ENCODE results near the gene RER1. TPM values are rescaled to one million over a fixed set of nuclear protein-coding genes. Genes with fewer than 3 reads are reported as not detected.

The RER1 gene
- total RNA-seq, 2 experiments from 2014 or later, result 120 to 131 TPM

GRCh38 chr1:2433196-2433595, 41.6 kb downstream of the RER1 start:
- Mint-ChIP-seq H3K9me3 (peaks cover 2% of the 10 kb centered on the region), H3K27ac (no peak overlapping the region), H3K27me3 (no peaks in the 10 kb centered on the region), H3K36me3 (ENCODE audit: low read depth) (no peaks in the 10 kb centered on the region), H3K4me3 (no peak overlapping the region), H3K4me1 (ENCODE audit: low read depth) (no peaks in the 10 kb centered on the region)
- intact Hi-C loops (cut with micrococcal nuclease), result no loop called here
- DNase-seq (no peak), ATAC-seq (no peak)
- ChIA-PET CTCF (no interaction called here), POLR2A (no interaction called here)
- no peak for TF ChIP-seq CTCF (IDR thresholded peaks at IDR 0.05)

GRCh38 chr1:2433936-2434655, 42.5 kb downstream of the RER1 start:
- CTCF ChIA-PET, result no interaction called here

GRCh38 chr1:2435091-2435490, 43.5 kb downstream of the RER1 start:
- no peaks in the 10 kb centered on the region for H3K36me3 Mint-ChIP-seq (ENCODE audit: low read depth)
- H3K27ac Mint-ChIP-seq, result no peak overlapping the region
- no peaks in the 10 kb centered on the region for H3K4me1 Mint-ChIP-seq (ENCODE audit: low read depth)
- ChIA-PET CTCF (no interaction called here), POLR2A (interaction anchor here (0.7 kb wide), 1 partner anchor 12 kb away, joined by 3 read pairs; no protein-coding TSS in a partner anchor)
- intact Hi-C loops (cut with micrococcal nuclease), result no loop called here
- no peaks in the 10 kb centered on the region for H3K27me3 Mint-ChIP-seq
- ATAC-seq, result no peak
- H3K4me3 Mint-ChIP-seq, result no peak overlapping the region
- no peak for TF ChIP-seq CTCF (IDR thresholded peaks at IDR 0.05)
- peaks cover 1% of the 10 kb centered on the region for H3K9me3 Mint-ChIP-seq
- no peak for DNase-seq

More at GRCh38 chr1:2433936-2434655, 42.5 kb downstream of the RER1 start:
- Mint-ChIP-seq H3K4me3 (no peak overlapping the region), H3K36me3 (ENCODE audit: low read depth) (no peaks in the 10 kb centered on the region), H3K4me1 (ENCODE audit: low read depth) (no peaks in the 10 kb centered on the region), H3K27me3 (no peaks in the 10 kb centered on the region), H3K9me3 (peaks cover 2% of the 10 kb centered on the region), H3K27ac (no peak overlapping the region)
- no peak for TF ChIP-seq CTCF (IDR thresholded peaks at IDR 0.05)
- ATAC-seq, result no peak
- no peak for DNase-seq
- POLR2A ChIA-PET, result interaction anchor here (0.7 to 0.8 kb wide), 2 partner anchors 11 to 18 kb away, joined by 3 read pairs; no protein-coding TSS in a partner anchor
- intact Hi-C loops (cut with micrococcal nuclease), result no loop called here

GRCh38 chr1:2435746-2436355, 44.2 kb downstream of the RER1 start:
- DNase-seq (no peak), ATAC-seq (no peak)
- no peak for TF ChIP-seq CTCF (IDR thresholded peaks at IDR 0.05)
- POLR2A ChIA-PET, result no interaction called here
- H3K36me3 Mint-ChIP-seq (ENCODE audit: low read depth), result no peaks in the 10 kb centered on the region
- H3K9me3 Mint-ChIP-seq, result no peaks in the 10 kb centered on the region
- H3K4me1 Mint-ChIP-seq (ENCODE audit: low read depth), result no peaks in the 10 kb centered on the region
- H3K27ac Mint-ChIP-seq, result no peak overlapping the region
- no peaks in the 10 kb centered on the region for H3K27me3 Mint-ChIP-seq
- intact Hi-C loops (cut with micrococcal nuclease), result no loop called here
- CTCF ChIA-PET, result no interaction called here
- no peak overlapping the region for H3K4me3 Mint-ChIP-seq

- Mint-ChIP-seq H3K27ac (no peak overlapping the region), H3K36me3 (ENCODE audit: low read depth) (no peaks in the 10 kb centered on the region), H3K9me3 (no peaks in the 10 kb centered on the region), H3K4me1 (ENCODE audit: low read depth) (no peaks in the 10 kb centered on the region), H3K4me3 (no peak overlapping the region), H3K27me3 (no peaks in the 10 kb centered on the region)
- ChIA-PET POLR2A (no interaction called here), CTCF (no interaction called here)
- TF ChIP-seq CTCF (IDR thresholded peaks at IDR 0.05), result no peak
- DNase-seq (no peak), ATAC-seq (no peak)
- intact Hi-C loops (cut with micrococcal nuclease), result no loop called here
These were observed 45.2 kb downstream of the RER1 start for GRCh38 chr1:2436876-2437275.

All from activated CD8-positive, alpha-beta T cell treated with anti-CD3 and anti-CD28 coated beads for 36 hours (primary cell).